ENCODE results near the gene MAMDC4. TPM values are rescaled to one million over a fixed set of nuclear protein-coding genes. Genes with fewer than 3 reads are reported as not detected.

MAMDC4 gene
- total RNA-seq, 1 experiment from 2014 or later: 6.7 TPM

DNA sequence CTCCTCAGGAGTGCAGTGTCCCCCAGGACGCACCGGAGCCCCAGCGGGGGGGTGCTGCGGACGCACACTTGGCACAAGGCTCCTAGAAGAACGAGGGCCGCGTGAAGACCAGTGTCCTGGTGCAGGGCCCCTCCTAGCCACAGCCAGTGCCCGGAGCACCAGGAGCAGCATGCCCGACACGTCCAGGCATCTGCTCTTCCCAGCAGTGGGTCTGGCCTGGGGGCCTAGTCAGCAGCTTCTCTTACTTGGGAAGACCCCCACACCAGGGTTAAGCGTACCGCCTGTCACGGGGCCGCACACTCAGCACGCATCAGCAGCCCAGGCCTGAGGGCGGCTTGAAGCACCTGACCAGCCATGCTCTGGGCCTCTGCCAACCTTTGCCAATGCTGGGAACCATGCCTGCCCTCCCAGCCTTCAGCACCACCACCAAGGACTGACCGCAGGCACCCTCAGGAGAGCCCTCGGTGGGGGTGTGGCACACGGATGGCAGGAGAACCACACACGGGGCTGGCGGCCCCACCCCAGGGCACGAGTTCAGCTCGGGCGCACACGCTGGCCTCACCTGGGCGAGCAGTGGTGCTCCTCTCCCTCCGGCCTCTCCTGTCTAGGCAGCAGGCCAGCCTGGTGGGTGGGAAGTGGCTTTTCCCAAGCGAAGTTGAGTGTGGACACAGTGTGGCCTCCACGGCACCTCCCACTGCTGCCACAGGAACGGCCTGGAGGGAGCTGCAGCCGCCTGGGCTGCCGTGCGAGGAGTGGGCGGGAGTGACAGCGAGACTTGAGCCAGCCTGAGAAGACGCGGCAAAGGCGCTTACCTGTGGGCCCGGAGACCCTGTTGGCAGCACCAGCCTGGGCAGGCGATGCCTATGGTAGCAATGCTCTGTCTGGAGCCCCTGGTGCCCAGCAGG lies 21.9 kb upstream of the MAMDC4 start:
- H3K36me3 Mint-ChIP-seq: peaks cover 30% of the 10 kb centered on the region
- no peak overlapping the region for H3K27ac Mint-ChIP-seq
- H3K4me1 Mint-ChIP-seq: no peaks in the 10 kb centered on the region
- ATAC-seq (no peak), DNase-seq (ENCODE audit: low spot score) (no peak)
- ChIA-PET CTCF (no interaction called here), POLR2A (no interaction called here)
- H3K9me3 Mint-ChIP-seq: no peaks in the 10 kb centered on the region
- H3K27me3 Mint-ChIP-seq (ENCODE audit: low read depth): no peaks in the 10 kb centered on the region
- no peak overlapping the region for H3K4me3 Mint-ChIP-seq
- TF ChIP-seq, protein P1, sequence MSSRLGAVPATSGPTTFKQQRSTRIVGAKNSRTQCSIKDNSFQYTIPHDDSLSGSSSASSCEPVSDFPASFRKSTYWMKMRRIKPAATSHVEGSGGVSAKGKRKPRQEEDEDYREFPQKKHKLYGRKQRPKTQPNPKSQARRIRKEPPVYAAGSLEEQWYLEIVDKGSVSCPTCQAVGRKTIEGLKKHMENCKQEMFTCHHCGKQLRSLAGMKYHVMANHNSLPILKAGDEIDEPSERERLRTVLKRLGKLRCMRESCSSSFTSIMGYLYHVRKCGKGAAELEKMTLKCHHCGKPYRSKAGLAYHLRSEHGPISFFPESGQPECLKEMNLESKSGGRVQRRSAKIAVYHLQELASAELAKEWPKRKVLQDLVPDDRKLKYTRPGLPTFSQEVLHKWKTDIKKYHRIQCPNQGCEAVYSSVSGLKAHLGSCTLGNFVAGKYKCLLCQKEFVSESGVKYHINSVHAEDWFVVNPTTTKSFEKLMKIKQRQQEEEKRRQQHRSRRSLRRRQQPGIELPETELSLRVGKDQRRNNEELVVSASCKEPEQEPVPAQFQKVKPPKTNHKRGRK (CRISPR knock-in tag; IDR thresholded peaks at IDR 0.05; ENCODE audit: borderline replicate concordance): no peak
- TF ChIP-seq ZNF396 (CRISPR knock-in tag; IDR thresholded peaks at IDR 0.05; ENCODE audit: borderline replicate concordance): no peak
- no peak for TF ChIP-seq FOXK1 (CRISPR knock-in tag; IDR thresholded peaks at IDR 0.05)
- no peak for TF ChIP-seq GRHL2 (CRISPR knock-in tag; IDR thresholded peaks at IDR 0.05; ENCODE audit: insufficient replicate concordance, severe bottlenecking)
- TF ChIP-seq IRF2 (CRISPR knock-in tag; IDR thresholded peaks at IDR 0.05; ENCODE audit: borderline replicate concordance, low read depth): no peak
- no peak for TF ChIP-seq CBFB (CRISPR knock-in tag; IDR thresholded peaks at IDR 0.05; ENCODE audit: low read depth)
- TF ChIP-seq ATF1 (CRISPR knock-in tag; IDR thresholded peaks at IDR 0.05): no peak
- TF ChIP-seq TCF7 (CRISPR knock-in tag; IDR thresholded peaks at IDR 0.05; ENCODE audit: low read depth): no peak
- no peak for TF ChIP-seq NFE2L1 (CRISPR knock-in tag; IDR thresholded peaks at IDR 0.05)
- TF ChIP-seq, protein P2, sequence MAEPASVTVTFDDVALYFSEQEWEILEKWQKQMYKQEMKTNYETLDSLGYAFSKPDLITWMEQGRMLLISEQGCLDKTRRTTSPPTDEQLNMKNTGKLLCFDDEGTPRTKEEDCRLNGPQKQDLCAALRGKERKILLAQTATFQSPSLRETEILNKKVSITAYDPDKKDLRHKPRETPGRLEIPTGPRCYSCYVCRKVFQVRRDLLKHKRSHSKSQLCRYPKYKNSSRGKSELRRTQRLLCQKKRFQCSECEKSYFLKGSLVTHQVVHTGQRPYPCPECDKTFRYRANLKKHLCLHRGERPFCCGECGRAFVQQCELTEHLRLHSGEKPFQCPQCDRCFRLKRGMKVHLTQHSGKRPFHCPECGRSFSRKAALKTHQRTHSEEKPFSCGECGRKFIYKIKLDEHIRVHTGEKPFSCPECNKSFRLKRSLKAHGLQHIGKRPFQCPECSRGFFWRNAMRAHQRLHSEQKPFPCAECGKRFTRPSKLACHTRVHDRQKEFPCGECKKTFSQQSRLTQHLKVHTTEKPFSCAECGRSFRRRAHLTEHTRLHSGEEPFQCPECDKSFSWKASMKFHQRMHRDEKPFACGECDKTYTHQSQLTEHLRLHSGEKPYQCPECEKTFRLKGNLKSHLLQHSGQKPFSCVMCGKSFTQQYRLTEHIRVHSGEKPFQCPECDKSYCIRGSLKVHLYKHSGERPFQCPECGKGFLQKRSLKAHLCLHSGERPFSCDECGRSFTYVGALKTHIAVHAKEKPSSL (CRISPR knock-in tag; conservative IDR thresholded peaks at IDR 0.05): no peak
- TF ChIP-seq NFYB (CRISPR knock-in tag; conservative IDR thresholded peaks at IDR 0.05; ENCODE audit: low read depth): no peak

DNA sequence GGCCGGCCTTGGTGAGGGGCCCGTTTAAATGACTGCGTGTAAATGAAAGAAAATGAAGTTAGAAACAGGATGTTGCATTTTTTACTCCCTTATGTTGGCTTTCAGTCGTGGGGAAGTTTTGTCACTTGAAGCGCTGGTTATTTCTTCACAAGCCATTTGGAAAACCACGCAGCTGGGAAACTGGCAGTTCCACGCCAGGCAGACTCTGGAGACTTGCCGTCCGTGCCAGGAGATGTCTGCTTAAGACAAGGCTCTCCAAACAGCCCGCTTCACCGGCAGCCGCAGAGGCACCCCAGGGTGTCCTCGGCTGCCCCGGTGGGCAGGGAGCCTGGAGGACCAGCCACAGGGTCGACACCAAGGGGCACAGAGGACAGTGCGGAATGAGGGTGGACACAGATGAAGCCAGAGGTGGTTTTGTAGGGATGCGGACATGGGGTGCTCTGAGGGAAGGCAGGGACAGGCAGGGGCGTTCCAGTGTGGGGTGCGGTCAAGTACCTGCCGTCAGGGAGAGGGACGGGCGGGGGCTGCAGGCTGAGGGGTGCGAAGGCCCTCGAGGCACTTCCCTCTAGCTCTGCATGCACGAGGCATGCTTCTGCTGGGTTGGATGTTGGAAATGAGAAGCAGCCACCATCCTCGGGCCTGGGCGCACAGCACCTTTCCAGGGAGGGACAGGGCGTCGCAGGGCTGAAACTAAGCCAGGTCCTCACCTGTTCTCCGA lies 21.0 kb upstream of the MAMDC4 start:
- DNase-seq (ENCODE audit: low spot score): no peak
- Mint-ChIP-seq H3K9me3 (no peaks in the 10 kb centered on the region), H3K4me3 (no peak overlapping the region), H3K27ac (no peak overlapping the region), H3K4me1 (no peaks in the 10 kb centered on the region), H3K36me3 (peaks cover 30% of the 10 kb centered on the region), H3K27me3 (ENCODE audit: low read depth) (no peaks in the 10 kb centered on the region)
- POLR2A ChIA-PET: no interaction called here
- CTCF ChIA-PET: no interaction called here
- no peak for ATAC-seq
- TF ChIP-seq ESRRA (CRISPR knock-in tag; IDR thresholded peaks at IDR 0.05; ENCODE audit: borderline replicate concordance) (no peak), SMAD4 (CRISPR knock-in tag; IDR thresholded peaks at IDR 0.05) (no peak), JAZF1 (CRISPR knock-in tag; IDR thresholded peaks at IDR 0.05) (no peak), ZNF138 (CRISPR knock-in tag; conservative IDR thresholded peaks at IDR 0.05) (no peak), NR2C2 (CRISPR knock-in tag; IDR thresholded peaks at IDR 0.05) (no peak), ZNF396 (CRISPR knock-in tag; IDR thresholded peaks at IDR 0.05; ENCODE audit: borderline replicate concordance) (no peak)
- TF ChIP-seq, protein P3, sequence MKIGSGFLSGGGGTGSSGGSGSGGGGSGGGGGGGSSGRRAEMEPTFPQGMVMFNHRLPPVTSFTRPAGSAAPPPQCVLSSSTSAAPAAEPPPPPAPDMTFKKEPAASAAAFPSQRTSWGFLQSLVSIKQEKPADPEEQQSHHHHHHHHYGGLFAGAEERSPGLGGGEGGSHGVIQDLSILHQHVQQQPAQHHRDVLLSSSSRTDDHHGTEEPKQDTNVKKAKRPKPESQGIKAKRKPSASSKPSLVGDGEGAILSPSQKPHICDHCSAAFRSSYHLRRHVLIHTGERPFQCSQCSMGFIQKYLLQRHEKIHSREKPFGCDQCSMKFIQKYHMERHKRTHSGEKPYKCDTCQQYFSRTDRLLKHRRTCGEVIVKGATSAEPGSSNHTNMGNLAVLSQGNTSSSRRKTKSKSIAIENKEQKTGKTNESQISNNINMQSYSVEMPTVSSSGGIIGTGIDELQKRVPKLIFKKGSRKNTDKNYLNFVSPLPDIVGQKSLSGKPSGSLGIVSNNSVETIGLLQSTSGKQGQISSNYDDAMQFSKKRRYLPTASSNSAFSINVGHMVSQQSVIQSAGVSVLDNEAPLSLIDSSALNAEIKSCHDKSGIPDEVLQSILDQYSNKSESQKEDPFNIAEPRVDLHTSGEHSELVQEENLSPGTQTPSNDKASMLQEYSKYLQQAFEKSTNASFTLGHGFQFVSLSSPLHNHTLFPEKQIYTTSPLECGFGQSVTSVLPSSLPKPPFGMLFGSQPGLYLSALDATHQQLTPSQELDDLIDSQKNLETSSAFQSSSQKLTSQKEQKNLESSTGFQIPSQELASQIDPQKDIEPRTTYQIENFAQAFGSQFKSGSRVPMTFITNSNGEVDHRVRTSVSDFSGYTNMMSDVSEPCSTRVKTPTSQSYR (CRISPR knock-in tag; IDR thresholded peaks at IDR 0.05): no peak
- TF ChIP-seq, protein P4, sequence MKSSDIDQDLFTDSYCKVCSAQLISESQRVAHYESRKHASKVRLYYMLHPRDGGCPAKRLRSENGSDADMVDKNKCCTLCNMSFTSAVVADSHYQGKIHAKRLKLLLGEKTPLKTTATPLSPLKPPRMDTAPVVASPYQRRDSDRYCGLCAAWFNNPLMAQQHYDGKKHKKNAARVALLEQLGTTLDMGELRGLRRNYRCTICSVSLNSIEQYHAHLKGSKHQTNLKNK (CRISPR knock-in tag; IDR thresholded peaks at IDR 0.05): no peak
- TF ChIP-seq, protein P5, sequence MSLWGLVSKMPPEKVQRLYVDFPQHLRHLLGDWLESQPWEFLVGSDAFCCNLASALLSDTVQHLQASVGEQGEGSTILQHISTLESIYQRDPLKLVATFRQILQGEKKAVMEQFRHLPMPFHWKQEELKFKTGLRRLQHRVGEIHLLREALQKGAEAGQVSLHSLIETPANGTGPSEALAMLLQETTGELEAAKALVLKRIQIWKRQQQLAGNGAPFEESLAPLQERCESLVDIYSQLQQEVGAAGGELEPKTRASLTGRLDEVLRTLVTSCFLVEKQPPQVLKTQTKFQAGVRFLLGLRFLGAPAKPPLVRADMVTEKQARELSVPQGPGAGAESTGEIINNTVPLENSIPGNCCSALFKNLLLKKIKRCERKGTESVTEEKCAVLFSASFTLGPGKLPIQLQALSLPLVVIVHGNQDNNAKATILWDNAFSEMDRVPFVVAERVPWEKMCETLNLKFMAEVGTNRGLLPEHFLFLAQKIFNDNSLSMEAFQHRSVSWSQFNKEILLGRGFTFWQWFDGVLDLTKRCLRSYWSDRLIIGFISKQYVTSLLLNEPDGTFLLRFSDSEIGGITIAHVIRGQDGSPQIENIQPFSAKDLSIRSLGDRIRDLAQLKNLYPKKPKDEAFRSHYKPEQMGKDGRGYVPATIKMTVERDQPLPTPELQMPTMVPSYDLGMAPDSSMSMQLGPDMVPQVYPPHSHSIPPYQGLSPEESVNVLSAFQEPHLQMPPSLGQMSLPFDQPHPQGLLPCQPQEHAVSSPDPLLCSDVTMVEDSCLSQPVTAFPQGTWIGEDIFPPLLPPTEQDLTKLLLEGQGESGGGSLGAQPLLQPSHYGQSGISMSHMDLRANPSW (CRISPR knock-in tag; conservative IDR thresholded peaks at IDR 0.05; ENCODE audit: low read depth): no peak
